Brain microvascular endothelial cell (primary cell): ENCODE results near the gene MAPKAPK2.

Source experiments
- DNase-seq: peaks from one replicate; pipeline ENCODE4 v3.0.0-alpha.2; 2020
- H3K27ac ChIP-seq: fragments of 250-450 bp; sonication (Bioruptor Pico); 2 replicates; pipeline ENCODE4 v1.5.1; 2020; ENCODE audit warnings: mild to moderate bottlenecking, moderate library complexity
- H3K27me3 ChIP-seq: fragments of 250-450 bp; sonication (Bioruptor Pico); replicated peaks from 2 replicates; pipeline ENCODE4 v1.5.1; 2020; ENCODE audit warnings: mild to moderate bottlenecking
- H3K36me3 ChIP-seq: fragments of 250-450 bp; sonication (Bioruptor Pico); replicated peaks from 2 replicates; pipeline ENCODE4 v1.5.1; 2020; ENCODE audit warnings: mild to moderate bottlenecking
- H3K4me3 ChIP-seq: 2 replicates; pipeline ENCODE4 v1.5.1; 2011; ENCODE audit warnings: low read depth, mild to moderate bottlenecking, control low read depth, low read length, moderate library complexity
- CTCF ChIP-seq: IDR thresholded peaks from 2 replicates; pipeline ENCODE4 v1.5.1; 2011; ENCODE audit warnings: low read depth, mild to moderate bottlenecking, moderate library complexity, low read length, control low read depth, inconsistent platforms; ENCODE audit errors: missing control alignments
- in situ Hi-C: cut with HindIII; loops from 2 replicates; pipeline ENCODE4 v1.10.0; 2017; ENCODE audit warnings: low sequenced_read_pairs, low pct_ligation_motif_present

MAPKAPK2 gene

GRCh38 chr1:206716159-206716869, 31.6 kb downstream of the MAPKAPK2 start:
- DNase-seq: no peak
- no peak for TF ChIP-seq CTCF
- Histone ChIP-seq H3K36me3 (no peaks in the 10 kb centered on the region), H3K4me3 (no peak overlapping the region), H3K27ac (no peak overlapping the region), H3K27me3 (no peaks in the 10 kb centered on the region)
- in situ Hi-C loops: no loop called here

- no peak for DNase-seq
- Histone ChIP-seq H3K4me3 (no peak overlapping the region), H3K27me3 (no peaks in the 10 kb centered on the region), H3K27ac (no peak overlapping the region), H3K36me3 (no peaks in the 10 kb centered on the region)
- TF ChIP-seq CTCF: no peak
- in situ Hi-C loops: no loop called here
Observed at GRCh38 chr1:206716870-206717673, 32.4 kb downstream of the MAPKAPK2 start.

GRCh38 chr1:206717674-206717989, 32.9 kb downstream of the MAPKAPK2 start:
- Histone ChIP-seq H3K36me3 (no peaks in the 10 kb centered on the region), H3K27ac (no peak overlapping the region)
- in situ Hi-C loops: no loop called here

GRCh38 chr1:206719169-206719839, 34.6 kb downstream of the MAPKAPK2 start:
- no peaks in the 10 kb centered on the region for H3K36me3 ChIP-seq
- no peaks in the 10 kb centered on the region for H3K27me3 ChIP-seq
- H3K4me3 ChIP-seq: no peak overlapping the region
- no peak overlapping the region for H3K27ac ChIP-seq
- no peak for DNase-seq
- no peak for TF ChIP-seq CTCF
- in situ Hi-C loops: no loop called here

More at GRCh38 chr1:206717674-206717989, 32.9 kb downstream of the MAPKAPK2 start:
- H3K4me3 ChIP-seq: no peak overlapping the region
- no peaks in the 10 kb centered on the region for H3K27me3 ChIP-seq
- no peak for DNase-seq
- no peak for TF ChIP-seq CTCF

- TF ChIP-seq CTCF: no peak
- Histone ChIP-seq H3K27ac (no peak overlapping the region), H3K4me3 (no peak overlapping the region), H3K36me3 (no peaks in the 10 kb centered on the region), H3K27me3 (no peaks in the 10 kb centered on the region)
- DNase-seq: no peak
- in situ Hi-C loops: no loop called here
Observed at GRCh38 chr1:206721454-206721853, 36.7 kb downstream of the MAPKAPK2 start.
